Activated T-cell treated with anti-CD3 and anti-CD28 coated beads for 24 hours (primary cell): ENCODE data around the gene DIS3L2.
A peak's percentile ranks its signal among the peaks of the same experiment; 100 is the strongest.
"Not testable (repeated sequence)": the region's sequence is repeated elsewhere in the genome, so short reads cannot be mapped to it uniquely, and the experiment has no call there.

ENCODE experiments used
- DNase-seq: peaks from one replicate; pipeline ENCODE4 v3.0.0-alpha.2; 2020; ENCODE audit warnings: low read depth

The DIS3L2 gene

GRCh38 chr2:232322560-232323327 lies 361.2 kb downstream of the DIS3L2 start:
- no peak for DNase-seq

- DNase-seq, result no peak
These were observed 361.8 kb downstream of the DIS3L2 start for GRCh38 chr2:232323328-232323650.

GRCh38 chr2:232323967-232324366 lies 362.5 kb downstream of the DIS3L2 start:
- not testable (repeated sequence) for DNase-seq

- no peak for DNase-seq
These were observed 363.3 kb downstream of the DIS3L2 start for GRCh38 chr2:232324778-232325177.

GRCh38 chr2:232325324-232326273 lies 364.1 kb downstream of the DIS3L2 start:
- DNase-seq, result peak; percentile 35

- not testable (repeated sequence) for DNase-seq
These were observed 365.0 kb downstream of the DIS3L2 start for GRCh38 chr2:232326274-232327104.

GRCh38 chr2:232327105-232328031 lies 365.9 kb downstream of the DIS3L2 start:
- DNase-seq, result peak; percentile 74

- DNase-seq, result no peak
These were observed 366.5 kb downstream of the DIS3L2 start for GRCh38 chr2:232328032-232328422.

GRCh38 chr2:232328516-232329460 lies 367.3 kb downstream of the DIS3L2 start:
- no peak for DNase-seq

- no peak for DNase-seq
These were observed 368.2 kb downstream of the DIS3L2 start for GRCh38 chr2:232329716-232330067.

- no peak for DNase-seq
These were observed 368.8 kb downstream of the DIS3L2 start for GRCh38 chr2:232330068-232330999.

GRCh38 chr2:232331061-232331460 lies 369.5 kb downstream of the DIS3L2 start:
- DNase-seq, result not testable (repeated sequence)

GRCh38 chr2:232331641-232332040 lies 370.1 kb downstream of the DIS3L2 start:
- DNase-seq, result not testable (repeated sequence)

GRCh38 chr2:232332244-232332939 lies 370.9 kb downstream of the DIS3L2 start:
- DNase-seq, result not testable (repeated sequence)

GRCh38 chr2:232332940-232333259 lies 371.4 kb downstream of the DIS3L2 start:
- DNase-seq, result no peak

- no peak for DNase-seq
These were observed 372.0 kb downstream of the DIS3L2 start for GRCh38 chr2:232333361-232334135.

- DNase-seq, result not testable (repeated sequence)
These were observed 372.8 kb downstream of the DIS3L2 start for GRCh38 chr2:232334136-232334884.
